ENCODE results near the gene DGKE. TPM values are rescaled to one million over a fixed set of nuclear protein-coding genes. Genes with fewer than 3 reads are reported as not detected.

The DGKE gene
- 10 to 100 TPM; 21.3 to 39.4 TPM for total RNA-seq

GRCh38 chr17:56833809-56834379 lies at the start of gene DGKE, which contains the start of gene C17orf67:
DGKE (plus strand) TSS chr17:56834151; CDS start chr17:56834796, 645 bp downstream.
C17orf67 (minus strand) TSS chr17:56833920; CDS start chr17:56815810, 18,110 bp downstream.
- Mint-ChIP-seq H3K4me1 (ENCODE audit: low read depth in 2 of 2) (peaks cover 35 to 40% of the 10 kb centered on the region in 2 donors), H3K27ac (peak within 1 kb of the TSS; percentile 77 to 82), H3K36me3 (peaks cover 13% of the 10 kb centered on the region), H3K27me3 (no peaks in the 10 kb centered on the region), H3K4me3 (peak within 1 kb of the TSS; percentile 93), H3K9me3 (no peaks in the 10 kb centered on the region)
- DNase-seq (ENCODE audit: low spot score) (peak; percentile 99), ATAC-seq (peak; percentile 96 to 98)

- peaks cover 22 to 30% of the 10 kb centered on the region in 2 donors for H3K4me1 Mint-ChIP-seq (ENCODE audit: low read depth in 2 of 2)
These were observed 48.5 kb upstream of the DGKE start for GRCh38 chr17:56785405-56785804.

GRCh38 chr17:56785997-56786680 lies 47.8 kb upstream of the DGKE start:
- DNase-seq (ENCODE audit: low spot score) (no peak), ATAC-seq (no peak)
- Mint-ChIP-seq H3K4me3 (no peak overlapping the region), H3K36me3 (no peaks in the 10 kb centered on the region), H3K27ac (peak overlapping the region; percentile 65 to 87), H3K27me3 (peaks cover 14 to 32% of the 10 kb centered on the region in 2 donors), H3K9me3 (no peaks in the 10 kb centered on the region), H3K4me1 (ENCODE audit: low read depth in 2 of 2) (peaks cover 20 to 27% of the 10 kb centered on the region in 2 donors)

More at GRCh38 chr17:56785405-56785804, 48.5 kb upstream of the DGKE start:
- H3K36me3 Mint-ChIP-seq, result no peaks in the 10 kb centered on the region
- peak overlapping the region in 1 of 2 donors; percentile 32 for H3K27ac Mint-ChIP-seq
- peaks cover 14 to 34% of the 10 kb centered on the region in 2 donors for H3K27me3 Mint-ChIP-seq
- ATAC-seq, result no peak
- no peak for DNase-seq (ENCODE audit: low spot score)
- H3K4me3 Mint-ChIP-seq, result no peak overlapping the region
- H3K9me3 Mint-ChIP-seq, result no peaks in the 10 kb centered on the region

- Mint-ChIP-seq H3K4me1 (ENCODE audit: low read depth in 2 of 2) (peaks cover 21 to 28% of the 10 kb centered on the region in 2 donors), H3K27me3 (peaks cover 9 to 27% of the 10 kb centered on the region in 2 donors), H3K4me3 (peak overlapping the region; percentile 54), H3K9me3 (no peaks in the 10 kb centered on the region), H3K36me3 (peaks cover 2% of the 10 kb centered on the region), H3K27ac (peak overlapping the region; percentile 65 to 87)
- DNase-seq (ENCODE audit: low spot score) (peak; percentile 69), ATAC-seq (peak; percentile 96 to 98)
These were observed 46.9 kb upstream of the DGKE start for GRCh38 chr17:56786989-56787482.

GRCh38 chr17:56792267-56792666 lies 41.7 kb upstream of the DGKE start:
- no peak for ATAC-seq

GRCh38 chr17:56793531-56793930 lies 40.4 kb upstream of the DGKE start:
- peaks cover 10% of the 10 kb centered on the region for H3K36me3 Mint-ChIP-seq
- no peak for DNase-seq (ENCODE audit: low spot score)
- H3K27ac Mint-ChIP-seq, result no peak overlapping the region
- peaks cover 0 to 5% of the 10 kb centered on the region in 2 donors for H3K27me3 Mint-ChIP-seq
- no peak overlapping the region for H3K4me3 Mint-ChIP-seq
- H3K4me1 Mint-ChIP-seq (ENCODE audit: low read depth in 2 of 2), result peaks cover 5 to 7% of the 10 kb centered on the region in 2 donors
- ATAC-seq, result no peak
- H3K9me3 Mint-ChIP-seq, result peaks cover 9% of the 10 kb centered on the region

More at GRCh38 chr17:56792267-56792666, 41.7 kb upstream of the DGKE start:
- no peak for DNase-seq (ENCODE audit: low spot score)
- H3K36me3 Mint-ChIP-seq, result peaks cover 10% of the 10 kb centered on the region
- peaks cover 13 to 15% of the 10 kb centered on the region in 2 donors for H3K4me1 Mint-ChIP-seq (ENCODE audit: low read depth in 2 of 2)
- H3K9me3 Mint-ChIP-seq, result peaks cover 9% of the 10 kb centered on the region
- H3K27me3 Mint-ChIP-seq, result peaks cover 0 to 6% of the 10 kb centered on the region in 2 donors
- H3K4me3 Mint-ChIP-seq, result peak overlapping the region; percentile 18
- H3K27ac Mint-ChIP-seq, result peak overlapping the region; percentile 11 to 48

- Mint-ChIP-seq H3K9me3 (peaks cover 9% of the 10 kb centered on the region), H3K27me3 (peaks cover 0 to 5% of the 10 kb centered on the region in 2 donors), H3K27ac (no peak overlapping the region), H3K4me3 (no peak overlapping the region), H3K4me1 (ENCODE audit: low read depth in 2 of 2) (peaks cover 5 to 7% of the 10 kb centered on the region in 2 donors), H3K36me3 (peaks cover 10% of the 10 kb centered on the region)
- DNase-seq (ENCODE audit: low spot score) (no peak), ATAC-seq (no peak)
These were observed 40.0 kb upstream of the DGKE start for GRCh38 chr17:56793957-56794356.

- peaks cover 10% of the 10 kb centered on the region for H3K36me3 Mint-ChIP-seq
- ATAC-seq, result no peak
- H3K9me3 Mint-ChIP-seq, result peaks cover 9% of the 10 kb centered on the region
- no peaks in the 10 kb centered on the region for H3K27me3 Mint-ChIP-seq
- H3K27ac Mint-ChIP-seq, result no peak overlapping the region
- DNase-seq (ENCODE audit: low spot score), result no peak
- peaks cover 5 to 7% of the 10 kb centered on the region in 2 donors for H3K4me1 Mint-ChIP-seq (ENCODE audit: low read depth in 2 of 2)
- H3K4me3 Mint-ChIP-seq, result no peak overlapping the region
These were observed 38.6 kb upstream of the DGKE start for GRCh38 chr17:56795221-56795865.

GRCh38 chr17:56796536-56796935 lies 37.4 kb upstream of the DGKE start:
- no peak for DNase-seq (ENCODE audit: low spot score)
- H3K27me3 Mint-ChIP-seq, result no peaks in the 10 kb centered on the region
- H3K4me1 Mint-ChIP-seq (ENCODE audit: low read depth in 2 of 2), result peaks cover 5 to 7% of the 10 kb centered on the region in 2 donors
- H3K27ac Mint-ChIP-seq, result no peak overlapping the region
- H3K9me3 Mint-ChIP-seq, result peaks cover 9% of the 10 kb centered on the region
- ATAC-seq, result no peak
- H3K36me3 Mint-ChIP-seq, result peaks cover 10% of the 10 kb centered on the region
- H3K4me3 Mint-ChIP-seq, result no peak overlapping the region

- H3K9me3 Mint-ChIP-seq, result no peaks in the 10 kb centered on the region
- ATAC-seq (no peak), DNase-seq (ENCODE audit: low spot score) (no peak)
- no peaks in the 10 kb centered on the region for H3K27me3 Mint-ChIP-seq
- H3K36me3 Mint-ChIP-seq, result no peaks in the 10 kb centered on the region
- no peak overlapping the region for H3K27ac Mint-ChIP-seq
- no peak overlapping the region for H3K4me3 Mint-ChIP-seq
- no peaks in the 10 kb centered on the region for H3K4me1 Mint-ChIP-seq (ENCODE audit: low read depth in 2 of 2)
These were observed 35.0 kb upstream of the DGKE start for GRCh38 chr17:56798916-56799315.

GRCh38 chr17:56801459-56802178 lies 32.3 kb upstream of the DGKE start:
- Mint-ChIP-seq H3K4me1 (ENCODE audit: low read depth in 2 of 2) (no peaks in the 10 kb centered on the region), H3K27ac (no peak overlapping the region), H3K4me3 (no peak overlapping the region), H3K27me3 (no peaks in the 10 kb centered on the region), H3K9me3 (no peaks in the 10 kb centered on the region), H3K36me3 (no peaks in the 10 kb centered on the region)
- no peak for ATAC-seq
- DNase-seq (ENCODE audit: low spot score), result no peak

GRCh38 chr17:56803071-56803470 lies 30.9 kb upstream of the DGKE start:
- no peaks in the 10 kb centered on the region for H3K4me1 Mint-ChIP-seq (ENCODE audit: low read depth in 2 of 2)
- ATAC-seq, result no peak
- no peak for DNase-seq (ENCODE audit: low spot score)
- H3K27me3 Mint-ChIP-seq, result no peaks in the 10 kb centered on the region
- H3K9me3 Mint-ChIP-seq, result no peaks in the 10 kb centered on the region
- H3K4me3 Mint-ChIP-seq, result no peak overlapping the region
- no peaks in the 10 kb centered on the region for H3K36me3 Mint-ChIP-seq
- H3K27ac Mint-ChIP-seq, result no peak overlapping the region

- Mint-ChIP-seq H3K27me3 (no peaks in the 10 kb centered on the region), H3K4me1 (ENCODE audit: low read depth in 2 of 2) (no peaks in the 10 kb centered on the region), H3K36me3 (no peaks in the 10 kb centered on the region), H3K27ac (no peak overlapping the region), H3K9me3 (no peaks in the 10 kb centered on the region), H3K4me3 (no peak overlapping the region)
- ATAC-seq (no peak), DNase-seq (ENCODE audit: low spot score) (no peak)
These were observed 29.5 kb upstream of the DGKE start for GRCh38 chr17:56804454-56804853.
